GM23338 (cell line): ENCODE results near the gene KPNA4. TPM values are rescaled to one million over a fixed set of nuclear protein-coding genes. Genes with fewer than 3 reads are reported as not detected.

ENCODE experiments used
- ATAC-seq: fragments of 200-7000 bp; cut with Tn5 transposase; 3 replicates; pipeline ENCODE4 v1.9.1; 2020
- DNase-seq: peaks from one replicate; pipeline ENCODE4 v3.0.0-alpha.2; 2015; ENCODE audit warnings: low spot score
- H2AFZ ChIP-seq: fragments of 200-600 bp; sonication (generic); 2 replicates; pipeline ENCODE4 v1.8.0; 2016; ENCODE audit warnings: antibody characterized with exemption, mild to moderate bottlenecking, moderate library complexity
- H3F3A ChIP-seq: fragments of 200-600 bp; sonication (generic); replicated peaks from 2 replicates; pipeline ENCODE4 v1.8.0; 2017; ENCODE audit warnings: antibody characterized with exemption, mixed run types, low read depth
- H3K27ac ChIP-seq: fragments of 200-600 bp; sonication (generic); 2 replicates; pipeline ENCODE4 v1.6.1; 2016; ENCODE audit warnings: low read depth
- H3K27me3 ChIP-seq: fragments of 200-600 bp; sonication (generic); 2 replicates; pipeline ENCODE4 v1.8.0; 2016; ENCODE audit warnings: mild to moderate bottlenecking, mixed run types, moderate library complexity; ENCODE audit not compliant: insufficient read depth
- H3K36me3 ChIP-seq: fragments of 200-600 bp; sonication (generic); 2 replicates; pipeline ENCODE4 v1.8.0; 2016; ENCODE audit warnings: mild to moderate bottlenecking; ENCODE audit not compliant: insufficient read depth
- H3K4me1 ChIP-seq: fragments of 200-600 bp; sonication (generic); 2 replicates; pipeline ENCODE4 v1.8.0; 2016; ENCODE audit warnings: mild to moderate bottlenecking, moderate library complexity; ENCODE audit not compliant: insufficient read depth
- H3K4me2 ChIP-seq: fragments of 200-600 bp; sonication (generic); 2 replicates; pipeline ENCODE4 v1.7.1; 2017; ENCODE audit warnings: mixed run types
- H3K4me3 ChIP-seq: fragments of 200-600 bp; sonication (generic); 2 replicates; pipeline ENCODE4 v1.6.1; 2016; ENCODE audit warnings: mixed run types
- H3K79me2 ChIP-seq: fragments of 200-600 bp; sonication (generic); replicated peaks from 2 replicates; pipeline ENCODE4 v1.8.0; 2017; ENCODE audit warnings: mild to moderate bottlenecking; ENCODE audit not compliant: insufficient read depth
- H3K9me2 ChIP-seq: fragments of 200-600 bp; sonication (generic); 2 replicates; pipeline ENCODE4 v1.8.0; 2017; ENCODE audit not compliant: insufficient read depth
- H4K20me1 ChIP-seq: fragments of 200-600 bp; sonication (generic); replicated peaks from 2 replicates; pipeline ENCODE4 v1.8.0; 2017; ENCODE audit warnings: mild to moderate bottlenecking; ENCODE audit not compliant: insufficient read depth
- H3K27ac Mint-ChIP-seq: 2 replicates; pipeline ENCODE4 v1.8.0; 2020; ENCODE audit warnings: inconsistent platforms, mild to moderate bottlenecking, moderate library complexity, mixed read lengths
- H3K27me3 Mint-ChIP-seq: 3 replicates; pipeline ENCODE4 v1.8.0; 2022; ENCODE audit warnings: low read depth, mild to moderate bottlenecking, moderate library complexity, mixed read lengths, inconsistent platforms; ENCODE audit not compliant: insufficient read depth, poor library complexity
- H3K36me3 Mint-ChIP-seq: 3 replicates; pipeline ENCODE4 v1.8.0; 2021; ENCODE audit warnings: low read depth, mild to moderate bottlenecking, inconsistent platforms, moderate library complexity, mixed read lengths
- H3K4me1 Mint-ChIP-seq: 3 replicates; pipeline ENCODE4 v1.8.0; 2020; ENCODE audit warnings: mild to moderate bottlenecking, inconsistent platforms, mixed read lengths
- H3K4me3 Mint-ChIP-seq: 3 replicates; pipeline ENCODE4 v1.8.0; 2021; ENCODE audit warnings: moderate library complexity, mild to moderate bottlenecking, inconsistent platforms, mixed read lengths
- H3K9me3 Mint-ChIP-seq: 3 replicates; pipeline ENCODE4 v1.8.0; 2020; ENCODE audit warnings: moderate library complexity, mild to moderate bottlenecking, inconsistent platforms, mixed read lengths
- EZH2 ChIP-seq: fragments of 200-600 bp; sonication (generic); IDR thresholded peaks from one replicate; pipeline ENCODE4 v1.8.0; 2017; ENCODE audit warnings: antibody characterized with exemption, mild to moderate bottlenecking, low read depth; ENCODE audit not compliant: unreplicated experiment
- NANOG ChIP-seq: IDR thresholded peaks from 2 replicates; pipeline ENCODE4 v1.6.1; 2016; ENCODE audit warnings: antibody characterized with exemption, borderline replicate concordance
- STAT1 ChIP-seq: IDR thresholded peaks from one replicate; pipeline ENCODE4 v1.6.1; 2016; ENCODE audit warnings: antibody characterized with exemption; ENCODE audit not compliant: unreplicated experiment
- ZNF331 ChIP-seq: fragments of 250-450 bp; sonication (Bioruptor Pico); IDR thresholded peaks from 2 replicates; pipeline ENCODE4 v1.5.0; 2020; ENCODE audit warnings: low read depth, mild to moderate bottlenecking, moderate library complexity
- ZNF462 ChIP-seq: fragments of 250-450 bp; sonication (Bioruptor Pico); IDR thresholded peaks from 2 replicates; pipeline ENCODE4 v1.5.0; 2020; ENCODE audit warnings: mild to moderate bottlenecking, moderate library complexity
- polyA plus RNA-seq: library from polyadenylated mRNA; unstranded; fragments of >200 nt; fragmentation: Nextera tagmentation; extraction: Ambion mirVana; gene quantifications from 2 replicates; pipeline ENCODE4 v1.2.1, GENCODE V29; 2016
- total RNA-seq: library from RNA; depleted of rRNA; stranded (reverse); fragments of >200 nt; shearing (Covaris generic); gene quantifications from 2 replicates; pipeline ENCODE4 v1.2.3, GENCODE V29; 2014
- TF ChIP-seq, protein P1 (sequence below), 2 experiments: fragments of 200-600 bp in 1 of 2; sonication (generic) in 1 of 2; conservative IDR thresholded peaks; 2 replicates each; pipeline versions ENCODE4 v1.5.1 to v1.6.1; 2016 to 2017; ENCODE audit warnings: antibody characterized with exemption in 2 of 2, low read depth in 2 of 2, mild to moderate bottlenecking in 2 of 2, moderate library complexity in 1 of 2

The KPNA4 gene
- total and polyA plus RNA-seq, 2 experiments from 2014 or later: 17.8 to 36.2 TPM

GRCh38 chr3:160470181-160470580 is 95.2 kb downstream of the KPNA4 start (continued):
- TF ChIP-seq ZNF462 (no peak), NANOG (no peak), STAT1 (no peak), ZNF331 (CRISPR knock-in tag) (no peak), EZH2 (no peak)
- TF ChIP-seq, protein P1, sequence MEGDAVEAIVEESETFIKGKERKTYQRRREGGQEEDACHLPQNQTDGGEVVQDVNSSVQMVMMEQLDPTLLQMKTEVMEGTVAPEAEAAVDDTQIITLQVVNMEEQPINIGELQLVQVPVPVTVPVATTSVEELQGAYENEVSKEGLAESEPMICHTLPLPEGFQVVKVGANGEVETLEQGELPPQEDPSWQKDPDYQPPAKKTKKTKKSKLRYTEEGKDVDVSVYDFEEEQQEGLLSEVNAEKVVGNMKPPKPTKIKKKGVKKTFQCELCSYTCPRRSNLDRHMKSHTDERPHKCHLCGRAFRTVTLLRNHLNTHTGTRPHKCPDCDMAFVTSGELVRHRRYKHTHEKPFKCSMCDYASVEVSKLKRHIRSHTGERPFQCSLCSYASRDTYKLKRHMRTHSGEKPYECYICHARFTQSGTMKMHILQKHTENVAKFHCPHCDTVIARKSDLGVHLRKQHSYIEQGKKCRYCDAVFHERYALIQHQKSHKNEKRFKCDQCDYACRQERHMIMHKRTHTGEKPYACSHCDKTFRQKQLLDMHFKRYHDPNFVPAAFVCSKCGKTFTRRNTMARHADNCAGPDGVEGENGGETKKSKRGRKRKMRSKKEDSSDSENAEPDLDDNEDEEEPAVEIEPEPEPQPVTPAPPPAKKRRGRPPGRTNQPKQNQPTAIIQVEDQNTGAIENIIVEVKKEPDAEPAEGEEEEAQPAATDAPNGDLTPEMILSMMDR (conservative IDR thresholded peaks at IDR 0.05; ENCODE audit: low read depth in 2 of 2): no peak

DNA sequence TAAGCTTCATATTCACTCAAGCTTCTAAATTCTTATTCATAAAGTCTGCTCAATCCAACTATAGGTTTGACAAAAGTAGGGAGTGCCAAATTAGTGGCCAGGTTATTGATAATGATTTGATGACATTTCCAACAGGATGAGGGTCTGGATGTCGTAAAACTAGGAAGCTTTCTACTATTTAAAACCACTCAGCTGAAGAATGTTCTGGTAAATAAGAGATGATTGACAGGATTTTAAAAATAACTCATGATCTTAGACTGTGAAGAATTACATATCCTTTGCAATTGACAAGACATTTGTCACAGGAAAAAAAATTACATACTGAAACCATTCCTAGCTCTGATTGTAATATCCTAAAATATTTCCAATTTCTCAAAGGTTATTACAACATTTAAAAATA is 100.4 kb downstream of the KPNA4 start:
- H3K4me3 Mint-ChIP-seq: no peak overlapping the region
- Histone ChIP-seq H3K4me2 (no peak overlapping the region), H3K79me2 (no peaks in the 10 kb centered on the region), H4K20me1 (no peaks in the 10 kb centered on the region), H3K36me3 (no peaks in the 10 kb centered on the region), H3K9me2 (no peaks in the 10 kb centered on the region), H3K4me1 (no peaks in the 10 kb centered on the region), H3F3A (no peaks in the 10 kb centered on the region), H3K4me3 (no peak overlapping the region), H2AFZ (no peak overlapping the region), H3K27ac (no peak overlapping the region), H3K27me3 (no peaks in the 10 kb centered on the region; the same call in 1 of the 2 replicates)
- H3K36me3 Mint-ChIP-seq: peaks cover 6% of the 10 kb centered on the region
- peaks cover 2% of the 10 kb centered on the region for H3K27me3 Mint-ChIP-seq
- peaks cover 4% of the 10 kb centered on the region for H3K4me1 Mint-ChIP-seq
- DNase-seq (no peak), ATAC-seq (no peak)
- peaks cover 19% of the 10 kb centered on the region for H3K9me3 Mint-ChIP-seq
- no peak overlapping the region for H3K27ac Mint-ChIP-seq
- TF ChIP-seq ZNF462: no peak
